ENCODE results near the gene IDS. TPM values are rescaled to one million over a fixed set of nuclear protein-coding genes. Genes with fewer than 3 reads are reported as not detected.
"Not testable (repeated sequence)": the region's sequence is repeated elsewhere in the genome, so short reads cannot be mapped to it uniquely, and the experiment has no call there.

IDS gene, protein sequence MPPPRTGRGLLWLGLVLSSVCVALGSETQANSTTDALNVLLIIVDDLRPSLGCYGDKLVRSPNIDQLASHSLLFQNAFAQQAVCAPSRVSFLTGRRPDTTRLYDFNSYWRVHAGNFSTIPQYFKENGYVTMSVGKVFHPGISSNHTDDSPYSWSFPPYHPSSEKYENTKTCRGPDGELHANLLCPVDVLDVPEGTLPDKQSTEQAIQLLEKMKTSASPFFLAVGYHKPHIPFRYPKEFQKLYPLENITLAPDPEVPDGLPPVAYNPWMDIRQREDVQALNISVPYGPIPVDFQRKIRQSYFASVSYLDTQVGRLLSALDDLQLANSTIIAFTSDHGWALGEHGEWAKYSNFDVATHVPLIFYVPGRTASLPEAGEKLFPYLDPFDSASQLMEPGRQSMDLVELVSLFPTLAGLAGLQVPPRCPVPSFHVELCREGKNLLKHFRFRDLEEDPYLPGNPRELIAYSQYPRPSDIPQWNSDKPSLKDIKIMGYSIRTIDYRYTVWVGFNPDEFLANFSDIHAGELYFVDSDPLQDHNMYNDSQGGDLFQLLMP
- 10 to 100 TPM; 29.6 to 42.9 (median 37.4) TPM for polyA plus RNA-seq (ENCODE audit: insufficient read depth in 1 of 5, insufficient read length in 5 of 5, low replicate concordance in 1 of 5)
- long read RNA-seq, donor 1, full-length matches to known transcripts = 14 of 14 reads
- long read RNA-seq, donor 1, partial matches to known transcripts = 0 of 14 reads
- long read RNA-seq, donor 1, other reads (novel, unspliced or antisense) = 0 of 14 reads
- long read RNA-seq, donor 2, full-length matches to known transcripts = 5 of 5 reads
- long read RNA-seq, donor 2, partial matches to known transcripts = 0 of 5 reads
- long read RNA-seq, donor 2, other reads (novel, unspliced or antisense) = 0 of 5 reads
- long read RNA-seq, donor 3, full-length matches to known transcripts = 4 of 4 reads
- long read RNA-seq, donor 3, partial matches to known transcripts = 0 of 4 reads
- long read RNA-seq, donor 3, other reads (novel, unspliced or antisense) = 0 of 4 reads
- long read RNA-seq, donor 4, full-length matches to known transcripts = 5 of 5 reads
- long read RNA-seq, donor 4, partial matches to known transcripts = 0 of 5 reads
- long read RNA-seq, donor 4, other reads (novel, unspliced or antisense) = 0 of 5 reads
- long read RNA-seq, donor 5, full-length matches to known transcripts = 10 of 10 reads
- long read RNA-seq, donor 5, partial matches to known transcripts = 0 of 10 reads
- long read RNA-seq, donor 5, other reads (novel, unspliced or antisense) = 0 of 10 reads
- long read RNA-seq, donor 6, full-length matches to known transcripts = 22 of 22 reads
- long read RNA-seq, donor 6, partial matches to known transcripts = 0 of 22 reads
- long read RNA-seq, donor 6, other reads (novel, unspliced or antisense) = 0 of 22 reads
- long read RNA-seq, donor 7, full-length matches to known transcripts = 4 of 4 reads
- long read RNA-seq, donor 7, partial matches to known transcripts = 0 of 4 reads
- long read RNA-seq, donor 7, other reads (novel, unspliced or antisense) = 0 of 4 reads
- long read RNA-seq, donor 8, full-length matches to known transcripts = 1 of 1 reads
- long read RNA-seq, donor 8, partial matches to known transcripts = 0 of 1 reads
- long read RNA-seq, donor 8, other reads (novel, unspliced or antisense) = 0 of 1 reads

DNA sequence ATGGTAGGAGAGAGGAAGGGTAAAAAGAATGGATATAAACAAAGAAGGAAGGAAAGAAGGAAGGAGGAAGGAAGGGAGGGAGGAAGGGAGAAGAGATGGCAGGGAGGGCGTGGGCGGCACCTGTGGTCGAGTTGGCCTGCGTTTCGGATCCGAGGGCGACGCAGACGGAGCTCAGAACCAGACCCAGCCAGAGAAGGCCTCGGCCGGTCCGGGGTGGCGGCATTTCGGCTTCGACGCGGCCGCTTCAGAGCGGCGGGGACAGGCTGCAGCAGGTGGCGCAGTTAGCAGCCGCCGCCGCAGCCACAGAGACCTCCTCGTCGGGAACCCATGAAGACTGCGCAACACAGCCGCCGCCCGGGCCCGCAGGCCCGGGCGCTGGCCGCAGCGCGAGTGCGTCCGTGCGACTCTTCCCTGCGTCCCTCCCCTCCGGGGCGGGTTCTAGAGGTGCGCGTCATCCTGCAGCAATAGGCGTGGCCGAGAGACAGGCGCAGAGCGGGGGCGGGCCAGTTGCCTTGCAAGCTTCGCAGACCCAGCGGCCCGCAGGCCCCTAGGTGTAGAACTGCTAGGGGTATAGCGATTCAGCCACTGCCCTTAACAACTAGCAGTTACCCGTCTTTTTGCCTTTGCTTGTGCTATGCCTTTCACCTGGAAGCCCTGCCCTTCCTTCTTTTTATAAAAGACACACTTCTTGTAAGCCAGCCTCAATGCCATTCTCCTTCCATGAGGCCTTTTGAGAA is at the start of gene IDS:
Gene IDS, minus strand, starts transcription at position 392 of the 737 bp plus-strand sequence. Its CDS starts 169 bp downstream, at position 223.
- DNase-seq = peak; percentile 78 to 80

DNA sequence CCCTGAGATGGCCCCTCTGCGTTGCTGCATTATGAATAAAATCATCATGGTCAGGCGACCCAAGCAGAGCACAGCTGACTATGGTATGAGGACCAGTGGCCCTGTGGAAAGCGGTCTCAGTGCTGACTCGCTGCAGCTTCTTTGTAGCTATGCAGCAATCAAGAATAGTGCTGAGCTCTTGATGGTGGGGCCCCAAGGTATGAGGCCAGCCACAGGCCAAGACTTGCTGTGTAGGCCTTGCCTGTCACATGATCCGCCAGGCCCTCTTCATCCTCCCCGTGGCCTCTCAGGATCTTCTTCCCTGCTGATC is 46.8 kb upstream of the IDS start:
- DNase-seq = not testable (repeated sequence)

GRCh38 chrX:149551245-149551938 is 46.3 kb upstream of the IDS start:
- DNase-seq = not testable (repeated sequence)

GRCh38 chrX:149550454-149550853 is 45.3 kb upstream of the IDS start:
- DNase-seq = not testable (repeated sequence)

- DNase-seq = not testable (repeated sequence)
Observed at GRCh38 chrX:149549701-149550100, 44.6 kb upstream of the IDS start, which contains the start of gene HSFX3. TSS of gene HSFX3 (minus strand) at chrX:149549924. CDS start at chrX:149549852, 72 bp downstream.

DNA sequence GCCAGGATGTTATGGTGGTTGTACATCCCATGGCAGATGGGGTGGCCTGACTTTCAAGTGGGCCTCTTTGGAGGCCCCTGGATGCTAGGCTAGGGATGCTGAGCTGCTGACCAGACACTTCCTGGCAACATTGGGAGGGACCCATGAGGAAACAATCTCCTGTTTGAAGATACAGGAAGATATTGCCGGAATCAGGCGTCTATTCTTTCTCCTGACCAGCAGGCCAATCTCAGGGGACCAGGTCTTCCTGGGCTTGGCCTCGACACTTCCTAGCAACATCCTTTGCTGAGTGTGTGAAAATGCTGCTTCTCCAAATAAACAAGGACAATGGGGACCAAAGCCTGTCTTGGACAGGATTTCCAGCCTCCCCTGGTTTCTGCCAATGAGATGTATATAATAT is 42.7 kb upstream of the IDS start:
- DNase-seq = not testable (repeated sequence)

DNA sequence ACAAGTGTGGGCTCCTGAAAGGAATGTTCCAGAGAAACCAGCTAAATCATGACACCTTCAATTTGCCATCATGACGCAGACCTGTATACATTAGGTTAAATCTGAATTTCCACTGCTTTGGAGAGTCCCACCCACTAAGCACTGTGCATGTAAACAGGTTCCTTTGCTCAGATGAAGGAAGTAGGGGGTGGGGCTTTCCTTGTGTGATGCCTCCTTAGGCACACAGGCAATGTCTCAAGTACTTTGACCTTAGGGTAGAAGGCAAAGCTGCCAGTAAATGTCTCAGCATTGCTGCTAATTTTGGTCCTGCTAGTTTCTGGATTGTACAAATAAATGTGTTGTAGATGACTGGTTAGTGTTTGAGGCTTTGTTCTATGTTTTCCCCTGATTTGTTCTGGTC is 41.9 kb upstream of the IDS start:
- not testable (repeated sequence) for DNase-seq

DNA sequence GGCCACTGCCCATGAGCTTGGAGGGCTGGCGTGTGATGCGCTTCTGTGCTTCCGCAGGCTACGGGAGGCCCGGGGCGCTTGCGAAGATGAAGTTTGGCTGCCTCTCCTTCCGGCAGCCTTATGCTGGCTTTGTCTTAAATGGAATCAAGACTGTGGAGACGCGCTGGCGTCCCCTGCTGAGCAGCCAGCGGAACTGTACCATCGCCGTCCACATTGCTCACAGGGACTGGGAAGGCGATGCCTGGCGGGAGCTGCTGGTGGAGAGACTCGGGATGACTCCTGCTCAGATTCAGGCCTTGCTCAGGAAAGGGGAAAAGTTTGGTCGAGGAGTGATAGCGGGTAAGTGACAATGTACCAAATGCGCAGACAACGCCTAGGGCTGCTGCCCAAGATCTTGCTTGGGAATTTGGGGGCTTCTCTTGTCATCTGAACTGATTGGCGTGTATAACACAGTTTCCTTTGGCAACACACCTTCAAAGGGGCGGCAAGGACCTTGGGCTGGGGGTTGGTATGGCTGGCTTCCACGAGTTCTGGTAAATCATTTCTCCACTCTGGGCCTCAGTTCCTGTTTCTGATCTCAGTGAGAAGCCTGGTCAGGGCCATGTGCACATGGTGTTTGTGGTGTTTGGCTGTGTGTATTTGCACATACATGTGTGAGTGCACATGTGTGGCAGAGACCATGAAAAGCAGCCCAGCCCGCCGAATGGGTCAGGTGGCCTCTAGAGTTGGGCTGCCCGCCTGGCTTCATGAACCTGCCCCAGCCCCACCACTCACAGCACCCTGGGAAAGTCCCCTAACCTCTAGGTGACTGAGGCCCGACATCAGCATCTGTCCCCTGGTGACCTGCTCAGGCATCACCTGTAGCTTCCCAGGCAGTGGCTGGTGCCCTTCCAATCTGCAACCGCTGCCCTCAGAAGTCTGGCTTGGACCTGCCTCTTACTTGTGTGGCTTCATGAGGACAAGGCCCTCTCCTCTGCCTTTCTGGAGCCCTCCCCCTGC is 40.7 kb upstream of the IDS start:
- not testable (repeated sequence) for DNase-seq

- peak in 1 of 2 donors; percentile 11 for DNase-seq
Observed at GRCh38 chrX:149541521-149542047, 36.5 kb upstream of the IDS start.

- DNase-seq = peak; percentile 86
Observed at GRCh38 chrX:149540621-149541520, 35.8 kb upstream of the IDS start, which contains the start of gene EOLA1. TSS of gene EOLA1 (plus strand) at chrX:149541012. CDS start at chrX:149545631, 4,619 bp downstream.

DNA sequence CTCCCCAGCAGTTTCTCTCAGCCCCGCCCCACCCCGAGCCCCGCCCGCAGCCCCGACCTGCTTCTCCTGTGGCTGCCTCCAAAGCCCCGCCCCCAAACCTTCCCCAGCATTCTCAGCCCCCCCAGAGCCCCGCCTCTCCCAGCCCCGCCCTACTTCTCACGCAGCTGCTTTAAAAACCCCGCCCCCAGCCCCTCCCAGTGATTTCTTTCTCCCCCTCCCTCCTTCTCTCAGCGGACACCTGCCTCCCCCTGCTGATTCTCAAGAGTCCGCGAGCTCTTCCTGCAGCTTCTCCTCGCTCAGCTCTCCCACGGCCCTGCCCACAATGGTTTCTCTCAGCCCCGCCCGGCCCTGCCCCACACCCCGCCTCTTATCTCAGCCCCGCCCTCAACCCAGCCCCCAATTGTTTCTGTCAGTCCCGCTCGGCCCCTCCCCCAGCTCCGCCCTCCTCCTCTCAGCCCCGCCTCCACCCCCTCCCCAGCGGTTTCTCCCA is 35.1 kb upstream of the IDS start:
- DNase-seq = peak; percentile 88

DNA sequence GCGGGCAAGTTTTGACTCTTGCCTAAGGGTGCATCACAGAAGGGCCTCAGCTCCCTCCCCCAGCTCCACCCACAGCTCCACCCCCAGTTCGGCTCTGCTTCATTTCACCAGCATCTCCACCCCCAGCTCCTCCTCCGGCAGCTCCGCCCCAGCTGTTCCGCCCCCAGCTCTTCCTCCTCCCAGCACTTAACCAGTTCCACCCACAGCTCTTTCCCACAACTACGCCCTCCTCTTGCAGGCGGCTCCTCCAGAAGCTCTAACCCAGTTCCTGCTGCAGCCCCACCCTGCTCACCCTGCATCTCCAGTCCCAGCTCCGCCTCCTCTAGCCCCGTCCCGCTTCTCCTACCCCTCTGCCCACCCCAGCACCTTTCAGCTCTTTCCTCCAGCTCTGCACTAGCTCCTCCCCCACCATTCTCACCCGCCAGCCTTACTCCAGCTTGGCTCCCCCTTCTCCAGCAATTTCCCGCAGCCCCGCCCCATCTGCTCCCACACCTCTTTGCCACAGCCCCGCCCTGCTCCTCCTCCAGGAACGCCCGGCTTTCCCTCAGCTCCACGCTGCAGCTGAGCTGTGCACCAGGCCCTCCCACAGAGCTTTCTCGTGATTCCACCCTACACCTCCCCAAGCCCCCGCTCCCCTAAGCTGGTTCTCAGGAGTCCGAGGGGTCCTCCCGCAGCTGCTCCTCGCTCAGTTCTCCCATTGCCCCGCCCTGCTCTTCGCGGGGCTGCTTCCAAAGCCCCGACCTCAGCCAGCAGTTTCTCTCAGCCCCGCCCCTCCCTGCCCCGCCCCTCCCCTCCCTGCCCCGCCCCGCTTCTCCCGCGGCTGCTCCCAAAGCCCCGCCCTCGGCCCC is 34.4 kb upstream of the IDS start:
- peak; percentile 85 to 88 for DNase-seq

DNA sequence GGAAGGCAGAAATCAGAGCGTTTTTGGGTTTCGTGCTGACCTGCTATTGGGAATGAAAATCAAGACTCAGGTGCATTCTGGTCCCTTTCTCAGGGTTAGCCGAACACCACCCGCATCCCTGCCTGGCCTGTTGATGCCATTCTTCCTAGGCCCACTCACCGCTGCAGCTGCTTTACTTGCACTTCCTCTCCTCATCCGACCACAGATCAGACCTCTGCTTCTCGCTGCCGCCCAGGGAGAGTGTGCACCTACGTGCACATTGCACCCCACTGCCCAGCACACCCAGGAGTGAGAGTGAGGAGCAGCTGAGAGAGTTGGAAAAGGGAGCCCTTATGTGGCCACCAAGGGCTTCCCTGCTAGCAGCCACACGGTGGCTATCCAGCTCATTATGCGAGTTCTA is 32.4 kb upstream of the IDS start:
- DNase-seq = not testable (repeated sequence)

DNA sequence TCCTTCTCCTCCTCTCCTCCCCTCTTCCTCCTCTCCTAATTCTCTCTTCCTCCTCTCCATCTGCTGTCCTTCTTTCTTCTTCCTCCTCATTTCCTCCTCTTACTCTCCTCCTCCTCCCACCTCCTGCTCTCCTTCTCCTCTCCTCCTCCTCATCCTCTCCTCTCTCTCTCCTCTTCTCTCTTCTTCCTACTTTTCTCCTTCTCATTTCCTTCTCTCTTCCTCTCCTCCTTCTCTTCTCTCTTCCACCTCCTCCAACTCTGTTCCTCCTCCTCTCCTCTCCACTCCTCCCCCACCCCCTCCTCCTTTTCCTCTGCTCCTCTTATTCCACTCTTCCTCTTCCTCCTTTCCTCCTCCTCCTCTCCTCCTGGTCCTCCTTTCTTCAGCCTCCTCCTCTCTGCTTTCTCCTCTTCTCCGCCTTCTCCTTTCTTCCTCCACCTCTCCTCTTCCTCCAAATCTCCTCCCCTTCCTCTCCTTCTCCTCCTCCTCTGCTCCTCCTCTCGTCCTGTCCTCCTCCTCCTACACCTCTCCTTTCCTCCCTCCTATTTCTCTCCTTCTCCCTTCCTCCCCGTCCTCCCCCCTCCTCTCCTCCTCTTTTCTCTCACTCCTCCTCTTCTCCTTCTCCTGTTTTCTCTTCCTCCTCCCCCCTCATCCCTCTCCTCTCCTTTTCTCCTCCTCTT is 30.0 kb upstream of the IDS start:
- not testable (repeated sequence) for DNase-seq

GRCh38 chrX:149533999-149534398 is 28.9 kb upstream of the IDS start:
- DNase-seq = not testable (repeated sequence)
